Spleen (tissue), 3 donors: ENCODE data around the gene GABBR2.

ENCODE experiments used
- POLR2A ChIP-seq, 3 donors: fragments of 450-650 bp; IDR thresholded peaks; one replicate each; pipeline ENCODE4 v1.5.1; 2017; ENCODE audit warnings: antibody characterized with exemption in 3 of 3, mild to moderate bottlenecking in 1 of 3
- POLR2AphosphoS5 ChIP-seq, 3 donors: sonication (generic); formaldehyde crosslinking; IDR thresholded peaks; one replicate each; pipeline ENCODE4 v1.5.1; 2017; ENCODE audit warnings: antibody characterized with exemption in 3 of 3

DNA sequence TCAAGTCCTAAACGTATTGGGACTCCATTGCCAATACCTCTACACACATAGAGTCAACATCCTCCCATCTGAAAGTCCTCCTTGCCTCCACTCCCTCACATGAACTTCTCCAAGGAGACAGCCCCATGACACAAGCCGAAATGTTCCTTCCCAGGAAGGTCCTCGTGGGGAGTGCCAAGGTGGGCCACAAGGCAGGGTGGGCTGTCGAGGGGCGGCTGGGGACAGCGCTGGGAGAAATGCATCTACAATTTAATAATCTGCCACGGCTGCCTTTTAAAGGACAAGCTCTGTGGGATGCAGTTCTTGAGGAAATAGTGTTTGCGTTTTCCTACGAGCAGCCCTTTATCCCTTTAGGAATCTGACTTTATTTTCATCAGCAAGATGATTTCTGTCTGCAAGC lies 138.7 kb downstream of the GABBR2 start:
- TF ChIP-seq POLR2A (IDR thresholded peaks at IDR 0.05) (no peak), POLR2AphosphoS5 (IDR thresholded peaks at IDR 0.05) (no peak)
